BJ (cell line): ENCODE measurements around the gene SUCNR1. TPM values are rescaled to one million over a fixed set of nuclear protein-coding genes. Genes with fewer than 3 reads are reported as not detected.

Experiments
- CTCF ChIA-PET: fragments of 350-600 bp; formaldehyde crosslinking; extraction: SDS; loops from one replicate; lab custom pipeline; 2021; ENCODE audit warnings: antibody characterized with exemption, inconsistent platforms; lab: Yijun Ruan, JAX
- POLR2A ChIA-PET: fragments of 300-600 bp; sonication (Branson Sonifier 250); formaldehyde crosslinking; extraction: SDS; loops from one replicate; lab custom pipeline; 2021; ENCODE audit warnings: antibody characterized with exemption; lab: Charles Lee
- DNase-seq: peaks from one replicate; pipeline ENCODE4 v3.0.0-alpha.2; 2011; ENCODE audit warnings: low read depth
- H3K27me3 ChIP-seq: 2 replicates; pipeline ENCODE4 v1.6.0; 2011; ENCODE audit warnings: low read length; ENCODE audit not compliant: control insufficient read depth, insufficient read depth
- H3K36me3 ChIP-seq: 2 replicates; pipeline ENCODE4 v1.5.1; 2011; ENCODE audit warnings: low read length; ENCODE audit not compliant: control insufficient read depth, insufficient read depth
- H3K4me3 ChIP-seq: 2 replicates; pipeline ENCODE4 v1.5.1; 2011; ENCODE audit warnings: low read depth, mild to moderate bottlenecking, control low read depth, low read length
- CTCF ChIP-seq: IDR thresholded peaks from 2 replicates; pipeline ENCODE4 v1.5.1; 2011; ENCODE audit warnings: low read depth, mild to moderate bottlenecking, control low read depth, inconsistent platforms, low read length, moderate library complexity; ENCODE audit not compliant: insufficient read depth
- polyA plus RNA-seq: library from polyadenylated mRNA; depleted of rRNA; stranded (reverse); fragments of >200 nt; gene quantifications from 2 replicates; pipeline ENCODE4 v1.2.3, GENCODE V29; 2011

The SUCNR1 gene
- polyA plus RNA-seq, 1 experiment = not detected

GRCh38 chr3:151899996-151900395, 26.6 kb downstream of the SUCNR1 start:
- H3K27me3 ChIP-seq = no peaks in the 10 kb centered on the region
- ChIA-PET POLR2A (no interaction called here), CTCF (no interaction called here)
- H3K4me3 ChIP-seq = no peak overlapping the region
- TF ChIP-seq CTCF = no peak
- H3K36me3 ChIP-seq = no peaks in the 10 kb centered on the region
- DNase-seq = no peak

- ChIA-PET POLR2A (no interaction called here), CTCF (no interaction called here)
- no peaks in the 10 kb centered on the region for H3K27me3 ChIP-seq
- no peak overlapping the region for H3K4me3 ChIP-seq
- TF ChIP-seq CTCF = no peak
- no peak for DNase-seq
- no peaks in the 10 kb centered on the region for H3K36me3 ChIP-seq
These were observed 27.0 kb downstream of the SUCNR1 start for GRCh38 chr3:151900460-151900859.

GRCh38 chr3:151900884-151901643, 27.6 kb downstream of the SUCNR1 start:
- Histone ChIP-seq H3K27me3 (no peaks in the 10 kb centered on the region), H3K4me3 (no peak overlapping the region), H3K36me3 (no peaks in the 10 kb centered on the region)
- CTCF ChIA-PET = interaction anchor here (1.3 kb wide), 1 partner anchor 11 kb away, joined by 4 read pairs; no protein-coding TSS in a partner anchor
- POLR2A ChIA-PET = no interaction called here
- no peak for DNase-seq
- TF ChIP-seq CTCF = no peak

GRCh38 chr3:151901644-151902285, 28.3 kb downstream of the SUCNR1 start:
- no peaks in the 10 kb centered on the region for H3K36me3 ChIP-seq
- no peak for TF ChIP-seq CTCF
- ChIA-PET CTCF (interaction anchor here (1.2 to 1.3 kb wide), 3 partner anchors 10 to 462 kb away, joined by 3 to 5 read pairs (median 4); no protein-coding TSS in a partner anchor), POLR2A (no interaction called here)
- H3K4me3 ChIP-seq = no peak overlapping the region
- no peaks in the 10 kb centered on the region for H3K27me3 ChIP-seq
- no peak for DNase-seq

- no peaks in the 10 kb centered on the region for H3K27me3 ChIP-seq
- DNase-seq = no peak
- no peaks in the 10 kb centered on the region for H3K36me3 ChIP-seq
- POLR2A ChIA-PET = no interaction called here
- CTCF ChIA-PET = interaction anchor here (1.3 kb wide), 1 partner anchor 67 kb away, joined by 3 read pairs; no protein-coding TSS in a partner anchor
- TF ChIP-seq CTCF = no peak
- H3K4me3 ChIP-seq = no peak overlapping the region
These were observed 30.1 kb downstream of the SUCNR1 start for GRCh38 chr3:151903501-151903991.
